Esophagus muscularis mucosa (tissue), 4 donors: ENCODE data around the gene DUSP10. TPM values are rescaled to one million over a fixed set of nuclear protein-coding genes. Genes with fewer than 3 reads are reported as not detected.

ENCODE experiments used
- DNase-seq: peaks from one replicate; pipeline ENCODE4 v3.0.0-alpha.2; 2017; ENCODE audit errors: extremely low spot score
- H3K27ac ChIP-seq, 4 donors: fragments of 200-600 bp; sonication (generic); replicated peaks in 1 of 4; 1 replicate in 3 of 4; 2 replicates in 1 of 4; pipeline ENCODE4 v1.5.1; 2016 to 2019; ENCODE audit warnings: mild to moderate bottlenecking in 1 of 4
- H3K27me3 ChIP-seq, 4 donors: fragments of 200-600 bp; sonication (generic); one replicate each; pipeline versions ENCODE4 v1.5.1 to v1.6.0; 2016 to 2019
- H3K36me3 ChIP-seq, 4 donors: fragments of 200-600 bp; sonication (generic); one replicate each; pipeline ENCODE4 v1.5.1; 2016 to 2019
- H3K4me1 ChIP-seq, 4 donors: fragments of 200-600 bp; sonication (generic); one replicate each; pipeline ENCODE4 v1.5.1; 2016 to 2019
- H3K4me3 ChIP-seq, 4 donors: fragments of 200-600 bp; sonication (generic); 1 replicate in 2 of 4; 2 replicates in 2 of 4; pipeline ENCODE4 v1.5.1; 2016 to 2019; ENCODE audit warnings: mild to moderate bottlenecking in 4 of 4, moderate library complexity in 1 of 4
- H3K9me3 ChIP-seq, 4 donors: fragments of 200-600 bp; sonication (generic); 1 replicate in 3 of 4; 2 replicates in 1 of 4; pipeline ENCODE4 v1.5.1; 2016 to 2019
- EP300 ChIP-seq: sonication (generic); formaldehyde crosslinking; IDR thresholded peaks from one replicate; pipeline ENCODE4 v1.6.1; 2017; ENCODE audit warnings: antibody characterized with exemption
- POLR2A ChIP-seq: fragments of 450-650 bp; IDR thresholded peaks from one replicate; pipeline ENCODE4 v1.6.1; 2017; ENCODE audit warnings: antibody characterized with exemption, moderate library complexity, mild to moderate bottlenecking, low read depth
- POLR2AphosphoS5 ChIP-seq, 2 donors: sonication (generic); formaldehyde crosslinking; IDR thresholded peaks; one replicate each; pipeline ENCODE4 v1.6.1; 2017; ENCODE audit warnings: antibody characterized with exemption in 2 of 2
- WGBS: methylation state at CpG from one replicate; pipeline ENCODE4 v1.1.5; 2018; 5-methylcytosine and 5-hydroxymethylcytosine counted together
- intact Hi-C: fragments of 100-400 bp; cut with DNase I; formaldehyde crosslinking; loops from one replicate; pipeline ENCODE4 v1.15.1; 2023
- total RNA-seq, 4 donors: library from RNA; depleted of rRNA; stranded (reverse); fragments of >200 nt; gene quantifications; one replicate each; pipeline versions ENCODE4 v1.1.0 to v1.2.1, GENCODE V29; 2016
- TF ChIP-seq, protein P1 (sequence below), 3 experiments: fragments of 200-600 bp in 2 of 3; fragments of 450-650 bp in 1 of 3; sonication (generic) in 2 of 3; IDR thresholded peaks; one replicate each; pipeline ENCODE4 v1.5.1; 2017 to 2019; ENCODE audit warnings: antibody characterized with exemption in 3 of 3, mild to moderate bottlenecking in 2 of 3, moderate library complexity in 1 of 3

The DUSP10 gene
- total RNA-seq, 4 donors from 2014 or later, result 5.5 to 13.1 (median 8.6) TPM

DNA sequence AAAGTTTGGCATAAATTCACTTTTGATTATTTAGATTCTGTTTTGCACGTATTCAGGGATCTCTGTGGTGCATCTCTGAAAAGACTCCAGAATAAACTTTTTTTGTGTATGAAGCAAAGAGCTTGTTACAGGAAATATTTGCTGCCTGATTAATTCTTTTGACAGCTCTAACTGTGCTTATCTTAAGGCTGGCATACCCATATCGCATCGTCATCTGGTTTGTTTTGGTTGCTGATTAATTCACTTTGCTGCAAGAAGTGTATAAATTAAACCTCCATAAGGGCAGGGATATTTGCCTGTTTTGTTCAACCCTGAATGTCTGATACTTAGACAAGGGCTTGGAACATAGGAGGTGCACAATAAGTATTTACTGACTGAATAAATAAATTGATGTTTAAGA is 17.5 kb upstream of the DUSP10 start:
- intact Hi-C loops, result no loop called here
- Histone ChIP-seq H3K4me1 (no peaks in the 10 kb centered on the region), H3K9me3 (no peaks in the 10 kb centered on the region), H3K27me3 (no peaks in the 10 kb centered on the region), H3K27ac (no peak overlapping the region), H3K4me3 (no peak overlapping the region), H3K36me3 (no peaks in the 10 kb centered on the region)
- no peak for TF ChIP-seq POLR2A
- TF ChIP-seq EP300, result no peak
- TF ChIP-seq, protein P1, sequence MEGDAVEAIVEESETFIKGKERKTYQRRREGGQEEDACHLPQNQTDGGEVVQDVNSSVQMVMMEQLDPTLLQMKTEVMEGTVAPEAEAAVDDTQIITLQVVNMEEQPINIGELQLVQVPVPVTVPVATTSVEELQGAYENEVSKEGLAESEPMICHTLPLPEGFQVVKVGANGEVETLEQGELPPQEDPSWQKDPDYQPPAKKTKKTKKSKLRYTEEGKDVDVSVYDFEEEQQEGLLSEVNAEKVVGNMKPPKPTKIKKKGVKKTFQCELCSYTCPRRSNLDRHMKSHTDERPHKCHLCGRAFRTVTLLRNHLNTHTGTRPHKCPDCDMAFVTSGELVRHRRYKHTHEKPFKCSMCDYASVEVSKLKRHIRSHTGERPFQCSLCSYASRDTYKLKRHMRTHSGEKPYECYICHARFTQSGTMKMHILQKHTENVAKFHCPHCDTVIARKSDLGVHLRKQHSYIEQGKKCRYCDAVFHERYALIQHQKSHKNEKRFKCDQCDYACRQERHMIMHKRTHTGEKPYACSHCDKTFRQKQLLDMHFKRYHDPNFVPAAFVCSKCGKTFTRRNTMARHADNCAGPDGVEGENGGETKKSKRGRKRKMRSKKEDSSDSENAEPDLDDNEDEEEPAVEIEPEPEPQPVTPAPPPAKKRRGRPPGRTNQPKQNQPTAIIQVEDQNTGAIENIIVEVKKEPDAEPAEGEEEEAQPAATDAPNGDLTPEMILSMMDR (IDR thresholded peaks at IDR 0.05), result no peak
- TF ChIP-seq POLR2AphosphoS5 (IDR thresholded peaks at IDR 0.05), result no peak
- no peak for DNase-seq
- WGBS, result 75% methylated on average over 3 of the region's 3 CpGs

DNA sequence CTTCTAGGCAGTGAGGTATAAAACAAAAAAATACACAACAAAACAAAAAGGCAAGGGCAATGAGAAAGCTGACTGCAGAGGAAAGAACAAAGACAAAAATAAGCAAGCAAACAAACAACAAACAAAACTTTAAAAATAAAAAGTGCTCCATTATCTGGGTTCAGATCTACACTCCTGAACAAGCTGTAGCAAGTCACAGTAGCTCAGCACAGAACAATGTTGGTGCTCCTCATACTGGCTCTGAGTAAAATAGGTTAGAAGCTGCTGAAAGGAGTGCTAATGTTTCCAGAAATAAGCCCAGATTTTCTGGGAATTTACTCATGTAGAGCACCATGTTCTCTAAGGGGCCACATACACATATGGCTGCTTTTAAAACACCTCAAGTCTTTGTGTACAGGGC is 16.6 kb upstream of the DUSP10 start:
- Histone ChIP-seq H3K4me3 (no peak overlapping the region), H3K27me3 (no peaks in the 10 kb centered on the region), H3K4me1 (no peaks in the 10 kb centered on the region), H3K9me3 (no peaks in the 10 kb centered on the region), H3K36me3 (no peaks in the 10 kb centered on the region), H3K27ac (no peak overlapping the region)
- intact Hi-C loops, result no loop called here
- TF ChIP-seq, protein P1 (IDR thresholded peaks at IDR 0.05), result no peak
- TF ChIP-seq EP300 (no peak), POLR2A (no peak), POLR2AphosphoS5 (IDR thresholded peaks at IDR 0.05) (no peak)
- no peak for DNase-seq

DNA sequence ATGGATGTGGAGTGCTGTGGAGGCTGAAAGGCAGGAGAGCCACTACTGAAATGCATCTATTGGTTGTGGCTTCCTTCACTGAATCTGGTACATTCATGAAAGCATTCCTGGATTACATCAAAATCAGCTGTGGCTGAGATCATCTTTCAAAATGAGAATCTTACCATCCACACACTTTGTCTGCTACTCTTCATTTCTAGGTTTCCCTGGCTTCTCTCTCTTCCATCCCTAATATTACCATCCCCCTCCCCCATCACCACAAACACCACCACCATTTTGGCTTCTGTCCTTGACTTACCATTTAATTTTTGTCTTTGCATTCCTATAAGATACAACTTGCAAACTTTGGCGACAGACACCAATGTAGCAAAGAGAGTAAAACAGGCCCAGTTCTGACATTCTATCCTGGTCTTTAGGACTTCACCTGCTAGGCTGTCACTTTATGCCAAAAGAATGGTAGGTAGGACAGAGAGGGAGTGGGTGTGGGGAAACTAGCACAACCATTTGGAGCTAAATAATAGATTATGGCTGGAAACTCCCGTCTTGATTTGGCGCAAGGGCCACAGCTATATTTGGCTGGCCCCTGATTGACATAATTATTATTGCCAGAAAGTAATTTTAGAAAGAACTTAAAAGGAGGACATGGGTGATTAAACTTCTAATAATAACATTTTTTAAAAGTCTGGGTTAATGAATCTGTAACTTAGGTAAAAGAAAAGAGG is 15.1 kb upstream of the DUSP10 start:
- Histone ChIP-seq H3K9me3 (no peaks in the 10 kb centered on the region), H3K36me3 (no peaks in the 10 kb centered on the region), H3K4me1 (no peaks in the 10 kb centered on the region), H3K27ac (no peak overlapping the region), H3K27me3 (no peaks in the 10 kb centered on the region), H3K4me3 (no peak overlapping the region)
- 86% methylated on average over 3 of the region's 3 CpGs for WGBS
- no peak for TF ChIP-seq EP300
- TF ChIP-seq, protein P1 (IDR thresholded peaks at IDR 0.05), result no peak
- TF ChIP-seq POLR2A, result no peak
- TF ChIP-seq POLR2AphosphoS5 (IDR thresholded peaks at IDR 0.05), result no peak
- DNase-seq, result no peak
- intact Hi-C loops, result no loop called here

DNA sequence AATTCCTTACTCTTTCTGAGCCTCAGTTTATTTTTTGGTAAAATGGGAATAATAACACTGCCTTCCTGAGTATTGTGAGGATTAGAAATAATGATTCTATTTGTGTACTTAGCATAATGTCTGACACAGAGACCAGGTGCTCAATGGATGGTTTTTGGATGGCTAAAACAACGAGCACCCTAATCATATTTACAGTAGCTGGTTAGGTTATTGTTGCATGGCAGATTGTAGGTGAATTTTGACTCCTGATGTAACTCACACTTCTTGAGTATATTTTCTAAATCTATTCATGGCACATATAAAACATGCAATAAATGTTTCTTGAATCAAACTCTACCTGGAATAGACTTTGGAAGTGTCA is 11.9 kb upstream of the DUSP10 start:
- TF ChIP-seq EP300, result no peak
- TF ChIP-seq, protein P1 (IDR thresholded peaks at IDR 0.05), result no peak
- TF ChIP-seq POLR2AphosphoS5 (IDR thresholded peaks at IDR 0.05), result no peak
- no peak for TF ChIP-seq POLR2A
- H3K4me3 ChIP-seq, result no peak overlapping the region
- no peak for DNase-seq
- no peaks in the 10 kb centered on the region for H3K4me1 ChIP-seq
- H3K27ac ChIP-seq, result no peak overlapping the region
- H3K27me3 ChIP-seq, result no peaks in the 10 kb centered on the region
- H3K9me3 ChIP-seq, result no peaks in the 10 kb centered on the region
- no peaks in the 10 kb centered on the region for H3K36me3 ChIP-seq
- WGBS, result 100% methylated on average over 1 of the region's 1 CpG
- intact Hi-C loops, result no loop called here
